ENCODE results near the gene GALNT10. TPM values are rescaled to one million over a fixed set of nuclear protein-coding genes. Genes with fewer than 3 reads are reported as not detected.

Gene GALNT10
- polyA plus RNA-seq, 1 experiment, result 203 TPM

- no peak for TF ChIP-seq CTCF (IDR thresholded peaks at IDR 0.05; ENCODE audit: insufficient read depth, low read depth, low read length)
- no peaks in the 10 kb centered on the region for H3K27me3 ChIP-seq (ENCODE audit: control insufficient read depth, insufficient read depth, low read length)
- DNase-seq (ENCODE audit: low read depth), result no peak
- peaks cover 2% of the 10 kb centered on the region; the same call in 1 of the 2 replicates for H3K36me3 ChIP-seq (ENCODE audit: control insufficient read depth, insufficient read depth, low read length)
- POLR2A ChIA-PET, result no interaction called here
- H3K4me3 ChIP-seq (ENCODE audit: low read depth, low read length), result no peak overlapping the region
- CTCF ChIA-PET, result interaction anchor here (0.7 to 1.2 kb wide), 2 partner anchors 39 to 111 kb away, joined by 3 read pairs; no protein-coding TSS in a partner anchor
Measured at GRCh38 chr5:154365823-154366222, 175.3 kb downstream of the GALNT10 start.

- Histone ChIP-seq H3K4me3 (ENCODE audit: low read depth, low read length) (no peak overlapping the region), H3K36me3 (ENCODE audit: control insufficient read depth, insufficient read depth, low read length) (peaks cover 2% of the 10 kb centered on the region; the same call in 1 of the 2 replicates), H3K27me3 (ENCODE audit: control insufficient read depth, insufficient read depth, low read length) (no peaks in the 10 kb centered on the region)
- no peak for DNase-seq (ENCODE audit: low read depth)
- ChIA-PET CTCF (interaction anchor here (0.7 kb wide), 1 partner anchor 110 kb away, joined by 3 read pairs; no protein-coding TSS in a partner anchor), POLR2A (no interaction called here)
- TF ChIP-seq CTCF (IDR thresholded peaks at IDR 0.05; ENCODE audit: insufficient read depth, low read depth, low read length), result no peak
Measured at GRCh38 chr5:154366353-154366752, 175.8 kb downstream of the GALNT10 start.

- no peak overlapping the region for H3K4me3 ChIP-seq (ENCODE audit: low read depth, low read length)
- ChIA-PET CTCF (interaction anchor here (1.3 kb wide), 1 partner anchor 18 kb away, joined by 3 read pairs; no protein-coding TSS in a partner anchor), POLR2A (no interaction called here)
Measured at GRCh38 chr5:154367101-154367500, 176.6 kb downstream of the GALNT10 start.

GRCh38 chr5:154368041-154368800, 177.7 kb downstream of the GALNT10 start:
- ChIA-PET POLR2A (interaction anchor here (1.0 kb wide), 1 partner anchor 171 kb away, joined by 3 read pairs; no protein-coding TSS in a partner anchor), CTCF (interaction anchor here (1.3 to 1.7 kb wide), 2 partner anchors 19 to 177 kb away, joined by 3 to 7 read pairs; partner anchors contain the start of gene GALNT10)
- Histone ChIP-seq H3K4me3 (ENCODE audit: low read depth, low read length) (no peak overlapping the region), H3K36me3 (ENCODE audit: control insufficient read depth, insufficient read depth, low read length) (no peaks in the 10 kb centered on the region), H3K27me3 (ENCODE audit: control insufficient read depth, insufficient read depth, low read length) (no peaks in the 10 kb centered on the region)
- DNase-seq (ENCODE audit: low read depth), result peak; percentile 88
- TF ChIP-seq CTCF (IDR thresholded peaks at IDR 0.05; ENCODE audit: insufficient read depth, low read depth, low read length), result no peak

More at GRCh38 chr5:154367101-154367500, 176.6 kb downstream of the GALNT10 start:
- Histone ChIP-seq H3K27me3 (ENCODE audit: control insufficient read depth, insufficient read depth, low read length) (no peaks in the 10 kb centered on the region), H3K36me3 (ENCODE audit: control insufficient read depth, insufficient read depth, low read length) (no peaks in the 10 kb centered on the region)
- no peak for DNase-seq (ENCODE audit: low read depth)
- no peak for TF ChIP-seq CTCF (IDR thresholded peaks at IDR 0.05; ENCODE audit: insufficient read depth, low read depth, low read length)

- CTCF ChIA-PET, result interaction anchor here (0.8 to 1.6 kb wide), 2 partner anchors 31 to 129 kb away, joined by 3 to 4 read pairs; no protein-coding TSS in a partner anchor
- H3K4me3 ChIP-seq (ENCODE audit: low read depth, low read length), result no peak overlapping the region
- POLR2A ChIA-PET, result no interaction called here
- no peak for TF ChIP-seq CTCF (IDR thresholded peaks at IDR 0.05; ENCODE audit: insufficient read depth, low read depth, low read length)
- no peak for DNase-seq (ENCODE audit: low read depth)
- H3K27me3 ChIP-seq (ENCODE audit: control insufficient read depth, insufficient read depth, low read length), result no peaks in the 10 kb centered on the region
- no peaks in the 10 kb centered on the region for H3K36me3 ChIP-seq (ENCODE audit: control insufficient read depth, insufficient read depth, low read length)
Measured at GRCh38 chr5:154369682-154370081, 179.1 kb downstream of the GALNT10 start.
